ENCODE data around the gene GPR17. TPM values are rescaled to one million over a fixed set of nuclear protein-coding genes. Genes with fewer than 3 reads are reported as not detected.
A peak's percentile ranks its signal among the peaks of the same experiment; 100 is the strongest.

Gene GPR17
- total RNA-seq, 1 donor from 2014 or later: 0.18 TPM

GRCh38 chr2:127673291-127674069 lies 27.5 kb downstream of the GPR17 start:
- no peaks in the 10 kb centered on the region for H3K36me3 ChIP-seq (ENCODE audit: insufficient read depth, low read length)
- H3K27ac Mint-ChIP-seq (ENCODE audit: unreplicated experiment): no peak overlapping the region
- peaks cover 10% of the 10 kb centered on the region for H3K27me3 ChIP-seq (ENCODE audit: insufficient read depth, low read length)
- DNase-seq (ENCODE audit: low read depth): no peak
- H3K9me3 ChIP-seq (ENCODE audit: insufficient read depth, low read depth, low read length): no peaks in the 10 kb centered on the region
- H3K4me1 ChIP-seq (ENCODE audit: insufficient read depth, low read length): peaks cover 13% of the 10 kb centered on the region
- H3K9me3 Mint-ChIP-seq (ENCODE audit: unreplicated experiment): no peaks in the 10 kb centered on the region
- peaks cover 10% of the 10 kb centered on the region for H4K20me1 ChIP-seq (ENCODE audit: insufficient read depth, low read length)
- peak overlapping the region; percentile 85 for H3K4me2 ChIP-seq (ENCODE audit: low read length)
- H3K79me2 ChIP-seq (ENCODE audit: insufficient read depth, low read length): peaks cover 7% of the 10 kb centered on the region
- no peak overlapping the region for H2AFZ ChIP-seq (ENCODE audit: low read depth, low read length)
- no peak overlapping the region for H3K4me3 ChIP-seq (ENCODE audit: insufficient read depth, low read depth, low read length)
- peaks cover 21% of the 10 kb centered on the region for H3K27me3 Mint-ChIP-seq (ENCODE audit: low read depth, unreplicated experiment)
- no peak for FAIRE-seq
- TF ChIP-seq EZH2 (IDR thresholded peaks at IDR 0.05; ENCODE audit: insufficient read depth, low read length) (no peak), CTCF (IDR thresholded peaks at IDR 0.05; ENCODE audit: insufficient read depth, low read depth, low read length) (no peak)
- H3K4me1 Mint-ChIP-seq (ENCODE audit: low read depth, unreplicated experiment): peaks cover 20% of the 10 kb centered on the region
- no peak overlapping the region for H3K27ac ChIP-seq (ENCODE audit: low read depth, low read length)
- peak overlapping the region; percentile 91 for H3K4me3 Mint-ChIP-seq (ENCODE audit: unreplicated experiment)
- H3K36me3 Mint-ChIP-seq (ENCODE audit: low read depth, unreplicated experiment): peaks cover 6% of the 10 kb centered on the region
- no peak overlapping the region for H3K9ac ChIP-seq (ENCODE audit: low read length)

GRCh38 chr2:127674241-127675209 lies 28.6 kb downstream of the GPR17 start:
- H3K27ac Mint-ChIP-seq (ENCODE audit: unreplicated experiment): peak overlapping the region; percentile 94
- FAIRE-seq (no peak), DNase-seq (ENCODE audit: low read depth) (no peak)
- H3K27ac ChIP-seq (ENCODE audit: low read depth, low read length): no peak overlapping the region
- peak overlapping the region; percentile 91 for H3K4me3 Mint-ChIP-seq (ENCODE audit: unreplicated experiment)
- peaks cover 25% of the 10 kb centered on the region for H3K27me3 Mint-ChIP-seq (ENCODE audit: low read depth, unreplicated experiment)
- H3K4me1 ChIP-seq (ENCODE audit: insufficient read depth, low read length): peaks cover 13% of the 10 kb centered on the region
- no peaks in the 10 kb centered on the region for H3K9me3 ChIP-seq (ENCODE audit: insufficient read depth, low read depth, low read length)
- peak overlapping the region; percentile 52 for H3K4me3 ChIP-seq (ENCODE audit: insufficient read depth, low read depth, low read length)
- H3K9me3 Mint-ChIP-seq (ENCODE audit: unreplicated experiment): no peaks in the 10 kb centered on the region
- TF ChIP-seq CTCF (IDR thresholded peaks at IDR 0.05; ENCODE audit: insufficient read depth, low read depth, low read length): no peak
- TF ChIP-seq EZH2 (IDR thresholded peaks at IDR 0.05; ENCODE audit: insufficient read depth, low read length): no peak
- peak overlapping the region; percentile 66 for H2AFZ ChIP-seq (ENCODE audit: low read depth, low read length)
- peak overlapping the region; percentile 62 for H3K9ac ChIP-seq (ENCODE audit: low read length)
- peaks cover 10% of the 10 kb centered on the region for H3K27me3 ChIP-seq (ENCODE audit: insufficient read depth, low read length)
- H3K4me2 ChIP-seq (ENCODE audit: low read length): peak overlapping the region; percentile 85
- peaks cover 7% of the 10 kb centered on the region for H4K20me1 ChIP-seq (ENCODE audit: insufficient read depth, low read length)
- H3K4me1 Mint-ChIP-seq (ENCODE audit: low read depth, unreplicated experiment): peaks cover 20% of the 10 kb centered on the region
- H3K36me3 Mint-ChIP-seq (ENCODE audit: low read depth, unreplicated experiment): peaks cover 6% of the 10 kb centered on the region
- H3K79me2 ChIP-seq (ENCODE audit: insufficient read depth, low read length): peaks cover 2% of the 10 kb centered on the region
- no peaks in the 10 kb centered on the region for H3K36me3 ChIP-seq (ENCODE audit: insufficient read depth, low read length)

All from astrocyte (in vitro differentiated cells and primary cell).